ENCODE data around the gene ATG101. TPM values are rescaled to one million over a fixed set of nuclear protein-coding genes. Genes with fewer than 3 reads are reported as not detected.
A peak's percentile ranks its signal among the peaks of the same experiment; 100 is the strongest.

Gene ATG101
- total and polyA plus RNA-seq, 4 donors: 22.1 to 64.3 (median 36.7) TPM

- WGBS, 2 donors: 15 to 16% methylated on average over 23 of the region's 23 CpGs
- Histone ChIP-seq H3K4me1 (ENCODE audit: control insufficient read depth in 5 of 5, insufficient read depth in 5 of 5, low read length in 5 of 5) (peaks cover 0 to 8% (median 6%) of the 10 kb centered on the region in 5 donors), H3K4me3 (no peak overlapping the region), H3K9ac (ENCODE audit: insufficient read depth in 1 of 2, low read length in 2 of 2) (no peak overlapping the region), H3K27me3 (ENCODE audit: control insufficient read depth in 3 of 3, insufficient read depth in 3 of 3, low read length in 2 of 3) (no peaks in the 10 kb centered on the region), H3K36me3 (ENCODE audit: control insufficient read depth in 4 of 4, insufficient read depth in 4 of 4, low read length in 4 of 4) (no peaks in the 10 kb centered on the region), H3K27ac (ENCODE audit: low read depth in 1 of 2, low read length in 1 of 2) (peak overlapping the region in 1 of 2 donors; percentile 32), H3K9me3 (ENCODE audit: control insufficient read depth in 4 of 4, insufficient read depth in 3 of 4, low read length in 3 of 4) (no peaks in the 10 kb centered on the region)
- DNase-seq: peak; percentile 27 to 53 (median 49)
- peak; percentile 71 for ATAC-seq (ENCODE audit: insufficient read depth, low FRiP score)
- no peak for TF ChIP-seq CTCF (IDR thresholded peaks at IDR 0.05; ENCODE audit: control extremely low read depth, extremely low read depth)
These were observed 49.8 kb downstream of the ATG101 start for GRCh38 chr12:52119398-52120254.

GRCh38 chr12:52120951-52121823 is 51.4 kb downstream of the ATG101 start:
- Histone ChIP-seq H3K36me3 (ENCODE audit: control insufficient read depth in 4 of 4, insufficient read depth in 4 of 4, low read length in 4 of 4) (no peaks in the 10 kb centered on the region), H3K9me3 (ENCODE audit: control insufficient read depth in 4 of 4, insufficient read depth in 3 of 4, low read length in 3 of 4) (no peaks in the 10 kb centered on the region), H3K4me3 (no peak overlapping the region), H3K4me1 (ENCODE audit: control insufficient read depth in 5 of 5, insufficient read depth in 5 of 5, low read length in 5 of 5) (peaks cover 0 to 15% (median 6%) of the 10 kb centered on the region in 5 donors), H3K27ac (ENCODE audit: low read depth in 1 of 2, low read length in 1 of 2) (no peak overlapping the region), H3K9ac (ENCODE audit: insufficient read depth in 1 of 2, low read length in 2 of 2) (no peak overlapping the region), H3K27me3 (ENCODE audit: control insufficient read depth in 3 of 3, insufficient read depth in 3 of 3, low read length in 2 of 3) (no peaks in the 10 kb centered on the region)
- ATAC-seq (ENCODE audit: insufficient read depth, low FRiP score): no peak
- DNase-seq: no peak
- WGBS, 2 donors: 70 to 79% methylated on average over 19 of the region's 19 CpGs
- no peak for TF ChIP-seq CTCF (IDR thresholded peaks at IDR 0.05; ENCODE audit: control extremely low read depth, extremely low read depth)

- no peak for ATAC-seq (ENCODE audit: insufficient read depth, low FRiP score)
- no peaks in the 10 kb centered on the region for H3K36me3 ChIP-seq (ENCODE audit: control insufficient read depth in 4 of 4, insufficient read depth in 4 of 4, low read length in 4 of 4)
- H3K9me3 ChIP-seq (ENCODE audit: control insufficient read depth in 4 of 4, insufficient read depth in 3 of 4, low read length in 3 of 4): no peaks in the 10 kb centered on the region
- DNase-seq: peak; percentile 88 to 91 (median 91)
- no peak overlapping the region for H3K27ac ChIP-seq (ENCODE audit: low read depth in 1 of 2, low read length in 1 of 2)
- no peak overlapping the region for H3K9ac ChIP-seq (ENCODE audit: insufficient read depth in 1 of 2, low read length in 2 of 2)
- no peak overlapping the region for H3K4me3 ChIP-seq
- WGBS, 2 donors: 17% methylated on average over 18 of the region's 18 CpGs
- H3K4me1 ChIP-seq (ENCODE audit: control insufficient read depth in 5 of 5, insufficient read depth in 5 of 5, low read length in 5 of 5): peaks cover 0 to 15% (median 6%) of the 10 kb centered on the region in 5 donors
- H3K27me3 ChIP-seq (ENCODE audit: control insufficient read depth in 3 of 3, insufficient read depth in 3 of 3, low read length in 2 of 3): no peaks in the 10 kb centered on the region
- TF ChIP-seq CTCF (IDR thresholded peaks at IDR 0.05; ENCODE audit: control extremely low read depth, extremely low read depth): peak; percentile 46
These were observed 52.2 kb downstream of the ATG101 start for GRCh38 chr12:52121824-52122539.
